WI38 (cell line): ENCODE results near the gene TTN.

Source experiments
- H3K4me3 ChIP-seq: 2 replicates; pipeline ENCODE4 v1.5.1; 2011; ENCODE audit warnings: low read depth, mild to moderate bottlenecking, control low read depth, low read length
- CTCF ChIP-seq: IDR thresholded peaks from 2 replicates; pipeline ENCODE4 v1.5.1; 2012; ENCODE audit warnings: low read depth, mild to moderate bottlenecking, control low read depth, low read length

Gene TTN

GRCh38 chr2:178523596-178524134, 283.6 kb downstream of the TTN start:
- H3K4me3 ChIP-seq = peak overlapping the region; percentile 73
- TF ChIP-seq CTCF = no peak

- TF ChIP-seq CTCF = peak; percentile 83
- H3K4me3 ChIP-seq = peak overlapping the region; percentile 73
These were observed 284.1 kb downstream of the TTN start for GRCh38 chr2:178522950-178523595.

- H3K4me3 ChIP-seq = no peak overlapping the region
- TF ChIP-seq CTCF = no peak
These were observed 285.7 kb downstream of the TTN start for GRCh38 chr2:178521304-178522150.

GRCh38 chr2:178517496-178517895, 289.7 kb downstream of the TTN start:
- H3K4me3 ChIP-seq = no peak overlapping the region
- no peak for TF ChIP-seq CTCF

- no peak for TF ChIP-seq CTCF
- no peak overlapping the region for H3K4me3 ChIP-seq
These were observed 292.6 kb downstream of the TTN start for GRCh38 chr2:178514664-178515063.

- no peak for TF ChIP-seq CTCF
- H3K4me3 ChIP-seq = no peak overlapping the region
These were observed 293.3 kb downstream of the TTN start for GRCh38 chr2:178513876-178514275.

- no peak for TF ChIP-seq CTCF
These were observed 294.7 kb downstream of the TTN start for GRCh38 chr2:178512484-178512883.

More at GRCh38 chr2:178512484-178512883, 294.7 kb downstream of the TTN start:
- H3K4me3 ChIP-seq = no peak overlapping the region
